GM19463 (cell line): ENCODE results near the gene BCL7B.
A peak's percentile ranks its signal among the peaks of the same experiment; 100 is the strongest.
"Not testable (repeated sequence)": the region's sequence is repeated elsewhere in the genome, so short reads cannot be mapped to it uniquely, and the experiment has no call there.

Experiments used
- ATAC-seq: cut with Tn5 transposase; IDR thresholded peaks from one replicate; pipeline ENCODE4 v1.9.1; 2021; ENCODE audit warnings: mild to moderate bottlenecking, moderate library complexity; ENCODE audit not compliant: unreplicated experiment

Gene BCL7B

DNA sequence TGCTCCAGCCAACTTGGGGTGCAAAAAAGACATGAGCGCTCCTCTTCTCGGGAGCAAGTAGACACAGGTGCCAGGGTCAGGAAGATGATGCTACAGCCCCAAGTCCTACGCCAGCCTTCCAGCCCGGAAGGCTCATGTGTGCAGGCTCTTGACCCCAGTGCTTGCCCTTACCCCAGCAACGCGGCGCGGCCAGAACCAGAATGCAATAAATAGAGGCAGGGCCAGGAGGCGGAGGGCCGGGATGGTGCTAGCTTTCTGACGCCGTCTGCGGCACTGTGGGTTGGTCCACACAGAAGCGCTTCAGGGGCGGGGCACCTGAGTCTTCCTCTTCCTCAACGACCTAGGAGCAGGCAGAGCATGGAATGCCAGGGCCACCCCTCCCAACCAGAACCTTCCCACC, 20.4 kb downstream of the BCL7B start:
- ATAC-seq, result no peak

DNA sequence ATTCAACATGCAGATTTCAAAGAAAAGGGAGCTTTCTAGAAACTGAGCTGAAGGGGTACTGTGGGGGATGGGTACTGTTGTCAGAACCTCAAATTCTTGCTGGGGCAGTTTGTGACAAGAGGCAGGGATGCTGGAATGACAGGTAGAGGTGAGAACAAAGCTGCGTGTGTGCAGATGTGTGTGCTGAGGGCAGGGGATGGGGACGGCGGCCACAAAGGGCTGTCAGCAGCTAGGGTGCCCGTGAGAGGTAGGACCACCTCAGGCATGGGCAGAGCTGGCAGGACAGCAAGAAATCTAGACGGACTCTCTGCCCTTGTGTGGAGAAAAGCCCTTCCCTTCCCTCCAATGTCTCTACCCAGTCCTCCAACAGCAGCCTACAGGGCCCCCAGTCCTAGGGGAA, 21.0 kb downstream of the BCL7B start:
- ATAC-seq, result no peak

DNA sequence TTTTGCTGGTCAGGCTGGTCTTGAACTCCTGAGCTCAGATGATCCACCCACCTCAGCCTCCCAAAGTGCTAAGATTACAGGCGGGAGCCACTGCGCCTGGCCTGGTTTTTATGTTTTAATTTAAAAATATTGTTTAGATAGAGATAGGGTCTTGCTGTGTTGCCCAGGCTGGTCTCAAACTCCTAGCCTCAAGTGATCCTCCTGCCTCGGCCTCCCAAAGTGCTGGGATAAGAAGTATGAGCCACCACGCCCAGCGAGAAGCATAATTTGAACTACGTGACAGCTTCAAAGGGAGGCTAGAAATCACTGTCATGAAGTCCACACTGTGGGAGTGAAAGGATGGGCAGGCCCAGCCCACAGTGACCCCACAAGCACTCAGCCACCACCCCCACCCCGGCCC, 21.6 kb downstream of the BCL7B start:
- ATAC-seq, result not testable (repeated sequence)

DNA sequence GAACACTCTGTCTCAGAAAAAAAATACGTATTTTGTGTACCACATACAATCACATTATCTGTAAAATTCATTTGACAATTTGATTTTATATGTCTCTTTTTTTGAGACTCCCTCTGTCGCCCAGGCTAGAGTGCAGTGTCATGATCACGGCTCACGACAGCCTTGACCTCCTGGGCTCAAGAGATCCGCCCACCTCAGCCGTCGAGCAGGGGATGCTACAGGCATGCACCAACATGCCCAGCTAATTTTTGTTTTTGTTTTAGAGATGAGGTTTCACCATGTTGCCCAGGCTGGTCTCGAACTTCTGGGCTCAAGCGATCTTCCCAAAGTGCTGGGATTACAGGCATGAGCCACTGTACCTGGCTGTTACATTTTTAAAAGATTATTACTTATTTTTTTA, 23.7 kb downstream of the BCL7B start:
- ATAC-seq, result no peak

DNA sequence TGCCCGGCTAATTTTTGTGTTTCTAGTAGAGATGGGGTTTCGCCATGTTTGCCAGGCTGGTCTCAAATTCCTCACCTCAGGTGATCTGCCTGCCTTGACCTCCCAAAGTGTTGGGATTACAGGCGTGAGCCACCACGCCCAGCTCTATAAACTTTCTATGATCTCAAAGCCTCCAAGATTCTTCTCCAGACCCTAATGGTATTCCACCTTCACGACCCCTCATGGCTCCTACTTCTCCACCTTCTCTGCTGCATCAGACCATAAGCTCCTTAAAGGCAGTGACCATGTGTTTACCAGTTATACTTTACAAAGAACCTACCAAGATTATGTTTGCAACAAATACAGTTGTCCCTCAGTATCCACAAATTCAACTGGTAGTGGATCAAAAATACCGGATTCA, 25.3 kb downstream of the BCL7B start:
- ATAC-seq, result no peak

DNA sequence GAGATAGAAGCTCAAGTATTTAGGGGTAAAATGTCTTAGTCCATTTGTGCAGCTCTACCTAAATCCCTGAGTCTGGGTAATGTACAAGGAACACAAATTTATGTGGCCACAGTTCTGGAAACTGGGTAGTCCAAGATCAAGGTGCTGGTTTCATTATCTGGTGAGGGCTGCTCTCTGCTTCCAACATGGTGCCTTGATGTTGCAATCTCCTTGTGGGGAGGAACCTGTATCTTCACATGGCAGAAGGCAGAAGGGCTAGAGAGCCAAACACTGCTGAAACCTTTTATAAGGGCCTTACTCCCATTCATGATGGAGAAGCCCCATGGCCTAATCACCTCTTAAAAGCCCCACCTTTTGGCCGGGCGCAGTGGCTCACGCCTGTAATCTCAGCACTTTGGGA, 26.7 kb downstream of the BCL7B start:
- ATAC-seq, result no peak

DNA sequence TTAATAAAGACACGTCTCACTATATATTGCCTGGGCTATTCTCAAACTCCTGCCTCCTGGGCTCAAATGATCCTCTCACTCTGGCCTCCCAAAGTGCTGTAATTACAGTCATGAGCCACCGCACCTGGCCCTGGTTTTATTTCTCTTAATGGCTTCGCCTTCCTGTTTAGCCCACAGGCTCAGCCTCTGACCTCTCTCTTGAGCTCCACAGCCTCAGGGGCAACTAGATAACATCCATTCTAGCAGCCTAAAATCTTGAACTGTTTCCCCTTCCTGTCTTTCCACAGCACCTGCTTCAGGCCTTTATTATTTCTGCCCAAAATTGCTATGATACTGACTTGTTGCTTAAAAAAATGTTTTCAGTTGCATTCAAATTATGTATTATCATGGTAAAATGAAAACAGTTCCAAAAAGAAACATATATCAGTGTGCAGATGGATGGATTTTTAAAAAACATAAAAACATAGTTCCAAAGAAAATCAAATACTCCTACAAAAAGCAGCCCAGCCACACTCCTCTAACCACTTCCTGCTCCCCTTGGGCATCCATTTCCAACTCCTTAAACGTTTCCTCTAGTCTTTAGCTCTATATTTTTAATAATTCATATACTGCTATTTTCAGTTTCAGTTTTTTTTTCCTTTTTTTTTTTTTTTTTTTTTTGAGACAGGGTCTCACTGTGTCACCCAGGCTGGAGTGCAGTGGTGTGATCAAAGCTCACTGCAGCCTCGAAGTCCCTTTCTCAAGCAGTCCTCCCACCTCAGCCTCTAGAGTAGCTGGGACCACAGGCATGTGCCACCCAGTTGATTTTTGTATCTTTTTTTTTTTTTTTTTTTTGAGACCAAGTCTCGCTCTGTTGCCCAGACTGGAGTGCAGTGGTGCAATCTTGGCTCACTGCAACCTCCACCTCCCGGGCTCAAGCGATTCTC, 30.3 kb downstream of the BCL7B start:
- ATAC-seq, result no peak

DNA sequence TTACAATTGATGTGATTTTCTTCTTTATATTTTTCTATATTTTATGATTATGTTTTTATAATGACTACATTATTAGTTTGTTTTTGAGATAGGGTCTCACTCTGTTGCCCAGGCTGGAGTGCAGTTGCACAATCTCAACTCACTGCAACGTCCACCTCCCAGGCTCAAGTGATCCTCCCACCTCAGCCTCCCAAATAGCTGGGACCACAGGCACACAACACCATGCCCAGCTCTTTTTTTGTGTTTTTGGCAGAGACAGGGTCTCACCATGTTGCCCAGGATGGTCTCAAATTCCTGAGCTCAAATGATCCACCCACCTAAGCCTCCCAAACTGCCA, 31.4 kb downstream of the BCL7B start:
- ATAC-seq, result not testable (repeated sequence)

DNA sequence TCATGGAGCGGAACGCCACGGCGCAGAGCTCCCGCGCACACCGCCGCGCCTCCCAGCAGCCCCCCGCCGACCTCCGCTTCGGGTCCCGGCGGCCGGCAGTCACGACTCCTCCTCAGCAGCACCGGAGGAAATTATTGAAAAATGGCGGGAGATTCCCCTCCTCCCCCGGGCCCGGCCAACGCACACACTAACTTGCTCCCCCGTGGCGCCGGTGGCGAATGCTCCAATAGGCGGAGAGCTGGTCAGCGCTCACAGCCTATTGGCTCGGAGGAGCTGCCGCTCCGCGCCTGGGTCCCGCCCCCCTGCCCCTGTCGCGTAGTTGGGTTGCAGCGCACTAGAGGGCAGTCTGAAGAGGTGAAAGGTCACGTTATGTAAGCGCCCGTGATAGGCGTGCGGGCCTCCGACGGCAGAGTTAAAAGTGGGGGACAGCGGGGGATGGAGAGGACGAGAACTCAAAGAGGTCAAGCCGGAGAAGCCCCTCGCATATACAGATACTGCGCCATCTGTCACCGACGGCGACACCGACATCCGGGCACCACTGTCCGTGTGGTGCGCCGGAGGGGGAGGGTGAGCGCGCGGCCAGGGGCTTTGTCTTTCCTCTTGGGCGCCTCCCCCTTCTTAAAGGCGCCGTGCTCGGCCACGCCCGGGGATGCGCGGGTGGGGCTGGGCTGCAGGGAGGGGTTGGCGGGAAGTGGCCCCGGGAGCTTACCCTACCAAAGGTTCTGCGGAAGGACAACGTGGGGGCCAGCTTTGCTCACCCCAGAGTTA, 35.2 kb downstream of the BCL7B start, which contains the start of gene BAZ1B:
BAZ1B (minus strand) TSS at position 189 of the 768 bp plus-strand sequence. CDS start 360 bp downstream, outside the sequence.
- ATAC-seq, result peak; percentile 82

DNA sequence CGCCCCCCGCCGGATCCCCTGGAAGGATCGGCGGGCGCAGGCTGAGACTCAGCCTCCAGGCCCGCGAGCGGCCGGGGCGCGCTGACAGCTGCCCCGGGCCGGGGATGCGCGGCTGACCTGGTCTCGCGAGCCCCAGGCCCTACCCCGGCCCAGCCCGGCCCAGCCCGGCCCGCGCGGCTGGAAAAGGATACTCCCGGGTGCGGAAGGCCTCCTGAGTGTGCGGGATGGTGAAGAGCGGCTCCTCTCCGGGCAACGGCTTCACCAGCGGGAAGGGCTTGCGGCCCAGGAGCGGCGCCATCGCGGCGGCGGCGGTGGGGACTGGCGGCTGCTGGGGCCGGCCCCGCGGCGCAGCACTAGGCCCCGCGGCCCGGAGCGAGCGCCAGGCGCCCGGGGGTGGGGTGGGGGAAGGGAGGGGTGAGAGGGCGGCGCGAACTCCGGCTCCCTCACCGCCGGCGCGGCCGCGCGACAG, 35.8 kb downstream of the BCL7B start:
- peak; percentile 46 for ATAC-seq

DNA sequence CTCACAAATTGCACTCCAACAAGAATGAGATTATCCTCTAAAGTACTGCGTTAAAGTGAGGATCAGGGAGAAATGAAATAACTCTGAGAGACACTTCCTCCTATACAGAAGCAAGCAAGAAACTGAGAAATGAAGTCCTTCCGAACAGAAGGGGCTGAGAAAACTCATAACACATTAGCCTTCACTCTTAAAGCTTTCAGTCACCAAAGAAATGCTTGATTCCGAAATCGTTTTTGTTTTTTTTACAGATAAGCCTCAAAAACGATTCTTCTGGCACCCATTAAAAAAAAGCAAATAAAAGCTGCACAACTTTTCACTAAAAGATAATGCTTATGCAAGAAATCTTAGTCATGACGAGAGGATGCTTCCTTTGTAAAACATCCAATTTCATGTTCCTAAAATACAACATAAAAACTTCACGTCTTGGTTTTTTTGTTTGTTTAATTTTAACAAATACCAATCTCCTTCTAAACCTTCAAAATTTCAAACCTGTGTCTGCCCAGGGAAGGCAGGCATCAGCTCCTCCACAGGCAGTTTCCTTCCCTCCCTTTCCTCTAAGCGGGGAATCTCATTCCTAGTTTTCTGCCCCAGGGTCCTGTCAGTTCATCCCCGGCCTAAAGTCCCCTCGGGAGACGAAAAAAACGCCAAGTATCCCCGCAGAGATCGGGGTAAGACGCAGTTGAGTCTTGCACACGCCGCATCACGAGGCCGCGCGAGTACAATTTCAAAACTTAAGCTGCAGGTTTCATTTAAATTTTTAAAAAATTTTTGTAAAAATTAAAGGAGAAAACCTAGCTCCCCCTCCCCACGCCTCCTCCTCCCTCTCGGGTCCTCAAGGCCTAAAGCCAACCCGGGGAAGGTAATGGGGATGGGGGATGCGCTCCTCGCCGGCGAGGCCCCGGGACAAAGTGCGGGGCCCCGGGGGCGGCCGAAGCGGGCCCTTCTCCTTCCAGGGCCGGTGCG, 36.5 kb downstream of the BCL7B start:
- no peak for ATAC-seq

DNA sequence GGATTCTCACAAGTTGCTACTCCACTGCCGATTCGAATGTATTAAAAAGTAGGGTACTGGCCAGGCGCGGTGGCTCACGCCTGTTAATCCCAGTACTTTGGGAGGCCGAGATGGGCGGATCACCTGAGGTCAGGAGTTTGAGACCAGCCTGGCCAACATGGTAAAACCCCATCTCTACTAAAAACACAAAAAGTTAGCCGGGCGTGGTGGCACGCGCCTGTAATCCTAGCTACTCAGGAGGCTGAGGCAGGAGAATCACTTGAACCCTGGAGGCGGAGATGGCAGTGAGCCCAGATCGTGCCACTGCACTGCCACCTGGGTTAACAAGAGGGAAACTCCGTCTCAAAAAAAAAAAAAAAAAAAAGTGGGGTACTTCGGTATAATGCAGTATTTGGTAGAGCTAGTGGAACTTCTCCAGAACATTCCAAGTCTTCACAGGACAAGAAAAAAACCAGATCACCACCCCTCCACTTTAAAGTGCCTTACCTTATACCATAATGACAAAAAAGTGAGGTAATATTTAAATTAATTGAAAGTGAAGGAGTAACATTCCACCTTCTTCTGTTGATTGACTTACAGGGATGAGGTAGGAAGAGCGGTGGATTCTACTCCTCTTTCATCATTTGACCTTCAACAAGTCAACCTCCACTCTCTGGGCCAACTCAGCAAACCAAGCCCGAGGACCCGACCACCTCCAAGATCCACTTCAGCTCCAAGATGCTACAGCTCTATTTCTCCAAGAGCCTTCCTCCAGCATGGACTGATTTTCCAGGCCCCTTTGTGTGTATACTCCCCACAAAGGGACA, 37.4 kb downstream of the BCL7B start:
- ATAC-seq, result no peak

DNA sequence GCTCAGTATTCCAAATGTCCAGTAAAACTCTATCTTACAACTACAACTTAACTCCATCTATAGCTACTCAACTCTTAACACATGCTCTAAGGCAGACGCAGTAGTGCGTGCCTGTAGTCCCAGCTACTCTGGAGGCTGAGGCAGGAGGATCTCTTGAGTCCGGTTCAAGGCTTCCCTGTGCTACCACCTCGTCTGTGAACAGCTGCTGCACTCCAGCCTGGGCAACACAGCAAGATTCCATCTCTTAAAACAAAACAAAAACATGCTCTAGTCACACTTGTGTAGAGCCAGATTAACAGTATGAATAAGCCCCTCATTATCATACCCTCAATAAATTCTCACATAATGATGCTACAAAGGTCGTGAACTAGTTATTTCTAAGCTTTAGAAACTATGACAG, 39.0 kb downstream of the BCL7B start:
- no peak for ATAC-seq

DNA sequence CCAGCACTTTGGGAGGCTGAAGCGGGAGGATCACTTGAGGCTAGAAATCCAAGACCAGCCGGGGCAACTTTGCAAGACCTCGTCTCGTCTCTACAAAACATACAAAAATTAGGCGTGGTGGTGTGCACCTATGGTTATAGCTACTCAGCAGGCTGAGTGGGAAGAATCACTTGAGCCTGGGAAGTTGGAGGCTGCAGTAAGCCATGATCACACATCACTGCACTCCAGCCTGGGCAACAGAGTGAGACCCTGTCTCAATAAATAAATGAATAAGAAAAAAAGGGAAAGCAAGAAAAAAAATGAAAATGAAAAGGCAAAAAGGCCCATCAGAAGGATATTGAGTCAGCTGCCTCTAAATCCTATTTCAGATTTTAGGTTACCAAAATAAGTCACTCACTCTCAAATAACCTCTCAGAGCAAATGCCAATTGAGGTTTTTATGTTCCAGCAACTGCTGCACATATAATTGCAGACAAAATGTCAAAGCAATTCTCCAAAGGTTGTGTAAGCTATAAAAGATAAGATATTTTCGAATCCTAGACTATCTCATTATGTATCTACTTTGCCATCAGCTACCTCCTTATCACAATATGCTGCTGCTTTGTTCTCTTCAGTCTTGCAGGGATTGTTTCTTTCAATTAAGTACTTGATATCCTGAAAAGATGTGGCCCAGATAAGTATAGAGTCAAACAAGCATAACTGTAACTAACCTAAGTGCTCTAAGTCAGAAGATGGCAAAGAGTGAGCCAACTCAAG, 40.1 kb downstream of the BCL7B start:
- ATAC-seq, result no peak

DNA sequence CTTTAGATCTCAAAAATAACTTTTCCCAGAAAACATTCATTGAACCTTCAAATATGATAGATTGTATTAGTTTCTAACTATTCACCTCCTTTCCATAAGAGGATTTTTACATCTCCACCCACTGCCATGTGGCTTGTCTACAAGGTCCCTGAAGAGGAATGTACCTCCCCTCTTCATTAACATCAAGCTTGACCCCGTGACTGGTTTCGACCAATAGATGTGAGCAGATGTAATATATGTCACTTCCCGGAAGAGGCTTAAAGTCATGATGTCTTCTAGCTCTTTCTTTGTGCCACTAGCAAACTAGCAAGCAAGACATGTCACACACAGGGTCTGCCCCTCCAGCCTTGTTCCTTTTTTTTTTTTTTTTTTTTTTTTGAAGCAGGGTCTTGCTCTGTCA, 42.3 kb downstream of the BCL7B start:
- ATAC-seq, result no peak

DNA sequence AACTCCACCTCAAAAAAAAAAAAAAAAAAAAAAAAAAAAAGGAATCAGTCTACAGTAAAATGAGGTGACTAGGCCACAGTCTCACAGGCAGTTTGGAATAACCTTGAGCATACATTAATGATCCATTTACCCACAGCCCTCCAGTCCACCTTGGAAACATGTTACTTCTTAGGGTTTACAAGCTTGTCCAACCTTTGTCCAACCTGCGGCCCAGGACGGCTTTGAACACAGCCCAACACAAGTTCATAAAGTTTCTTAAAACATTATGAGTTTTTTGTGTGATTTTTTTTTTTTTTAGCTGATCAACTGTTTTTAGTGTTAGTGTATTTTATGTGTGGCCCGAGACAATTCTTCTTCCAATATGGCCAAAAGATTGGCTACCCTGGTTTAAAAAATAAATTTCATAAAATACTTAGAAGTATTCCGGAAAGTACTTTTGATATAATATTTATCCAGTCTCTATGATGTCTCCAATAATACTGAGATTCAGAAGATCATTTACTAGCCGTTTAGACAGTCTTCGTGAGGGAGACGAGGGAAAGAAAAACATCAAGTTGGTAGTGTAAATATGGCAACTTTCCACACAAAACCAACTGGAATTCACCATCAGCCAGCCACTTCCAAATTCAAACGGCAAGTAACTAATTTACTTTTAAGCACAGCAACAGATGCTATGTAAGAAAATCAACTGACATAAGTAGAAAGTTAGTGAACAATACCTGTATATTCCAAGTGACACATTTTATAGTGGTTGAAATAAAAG, 45.3 kb downstream of the BCL7B start:
- ATAC-seq, result no peak

DNA sequence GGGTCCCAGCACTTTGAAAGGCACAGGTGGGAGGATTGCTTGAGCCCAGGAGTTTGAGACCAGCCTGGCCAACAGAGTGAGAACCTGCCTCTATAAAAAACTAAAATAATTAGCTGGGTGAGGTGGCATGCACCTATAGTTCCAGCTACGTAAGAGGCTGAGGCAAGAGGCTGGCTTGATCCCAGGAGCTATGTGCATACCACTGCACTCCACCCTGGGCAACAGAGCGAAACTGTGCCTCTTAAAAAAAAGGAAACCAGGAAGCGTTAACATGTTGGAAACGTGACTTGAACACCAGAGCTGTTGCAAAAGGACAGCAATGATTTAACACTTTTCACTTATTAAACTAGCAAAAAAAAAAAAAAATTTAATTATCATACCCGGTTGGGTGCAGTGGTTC, 48.0 kb downstream of the BCL7B start:
- no peak for ATAC-seq

DNA sequence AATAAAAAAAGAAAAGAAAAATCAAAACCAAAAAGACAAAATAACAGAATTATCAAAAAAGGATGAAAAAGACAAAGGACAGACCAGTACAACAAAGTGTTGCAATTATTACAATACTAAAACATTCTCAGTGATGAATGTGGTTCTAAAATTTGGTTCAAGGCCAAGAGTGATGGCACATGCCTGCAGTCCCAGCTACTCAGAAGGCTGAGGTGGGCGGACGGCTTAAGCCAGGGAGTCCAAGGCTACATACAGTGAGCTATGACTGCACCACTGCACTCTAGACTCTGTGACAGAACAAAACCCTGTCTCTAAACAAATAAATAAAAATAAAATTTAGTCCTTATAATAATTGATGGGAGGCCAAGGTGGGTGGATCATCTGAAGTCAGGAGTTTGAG, 49.9 kb downstream of the BCL7B start:
- ATAC-seq, result no peak

DNA sequence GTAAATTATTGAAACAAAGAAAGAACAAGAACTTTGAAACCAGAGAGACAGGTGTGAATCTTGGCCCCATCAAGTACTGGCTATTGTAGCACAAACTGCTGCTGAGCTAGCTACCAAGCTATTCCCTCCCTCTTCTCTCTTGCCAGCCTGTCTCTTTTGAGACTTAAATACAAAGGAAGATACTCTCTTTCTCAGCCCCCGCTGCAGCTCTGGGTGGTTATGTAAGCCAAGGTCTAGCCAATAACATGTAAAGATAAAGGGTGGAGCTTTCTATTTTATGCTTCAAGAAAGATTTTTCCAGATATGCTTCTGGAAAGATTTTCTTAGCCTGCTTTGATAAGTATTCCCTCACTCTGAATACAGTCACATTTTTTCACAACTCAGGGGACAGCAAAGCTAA, 52.6 kb downstream of the BCL7B start:
- ATAC-seq, result no peak
